HG02588 (cell line): ENCODE results near the gene TIMM10B.

ENCODE experiments used
- ATAC-seq: cut with Tn5 transposase; IDR thresholded peaks from one replicate; pipeline ENCODE4 v1.9.1; 2021; ENCODE audit warnings: mild to moderate bottlenecking, moderate library complexity; ENCODE audit not compliant: unreplicated experiment

TIMM10B gene

DNA sequence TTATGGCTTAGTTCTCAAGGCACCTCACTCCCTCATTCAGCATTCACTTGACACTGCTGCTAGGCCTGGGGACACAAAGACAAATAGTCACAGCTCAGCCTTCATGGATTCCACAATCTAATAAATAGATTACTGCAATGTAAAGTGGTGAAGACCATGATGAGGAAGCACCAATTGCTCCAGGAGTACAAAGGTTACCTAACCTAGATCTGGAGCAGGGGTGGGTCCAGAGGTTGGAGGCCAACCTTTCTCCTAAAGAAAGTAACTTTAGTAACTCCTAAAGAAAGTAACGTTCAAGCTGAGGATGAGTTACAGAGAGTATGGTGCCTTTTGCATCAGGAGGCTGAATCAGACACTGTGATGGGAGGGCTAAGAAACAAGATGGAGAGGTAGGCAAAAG is 11.7 kb upstream of the TIMM10B start:
- no peak for ATAC-seq

GRCh38 chr11:6472934-6473333 is 8.4 kb upstream of the TIMM10B start:
- no peak for ATAC-seq

DNA sequence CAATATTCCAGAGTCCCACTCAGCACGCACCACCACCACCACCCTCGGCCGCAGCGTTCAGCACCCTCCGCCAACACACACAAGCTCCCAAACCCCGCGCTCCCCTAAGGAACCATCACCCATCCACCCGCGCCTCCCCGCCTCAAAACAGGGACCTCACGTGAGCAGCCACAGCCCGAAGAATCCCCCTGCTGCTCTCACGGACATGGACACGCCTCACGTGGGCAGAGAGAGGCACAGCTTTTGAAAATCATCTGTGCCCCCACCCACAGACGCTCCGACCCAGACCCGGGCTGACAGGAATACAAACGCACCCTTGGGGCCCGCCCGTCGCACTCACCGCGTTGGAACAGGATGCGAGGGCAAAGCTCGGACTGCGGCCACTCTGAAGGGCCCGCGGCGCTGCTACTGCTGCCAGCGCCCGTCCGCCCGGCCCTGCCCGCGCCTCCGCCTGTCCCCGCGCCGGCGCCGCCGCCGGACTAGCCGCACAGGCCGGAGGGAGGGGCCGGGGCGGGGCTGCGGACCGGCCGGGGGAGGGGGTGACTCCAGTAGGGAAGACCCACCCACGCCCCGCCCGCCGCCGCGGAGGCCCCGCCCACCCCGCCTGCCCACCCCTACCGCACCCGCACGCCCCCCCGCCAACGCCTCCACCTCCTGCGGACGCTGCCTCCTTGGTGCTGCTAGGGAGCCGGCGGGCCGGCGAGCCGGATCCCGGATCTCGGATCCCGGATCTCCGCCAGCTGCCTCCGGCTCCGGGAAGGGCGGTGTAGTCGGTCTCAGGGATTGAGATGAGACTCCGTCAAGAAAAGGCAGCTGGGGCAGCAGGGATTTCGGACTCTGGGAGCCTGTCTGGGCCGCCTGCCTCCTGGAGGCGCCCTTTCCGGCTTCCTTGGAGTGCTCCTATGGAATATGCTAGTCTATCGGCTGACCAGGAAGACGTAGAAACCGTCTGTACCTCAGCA is 7.6 kb upstream of the TIMM10B start, which contains the start of gene TRIM3:
TRIM3 (minus strand) TSS at position 491 of the 962 bp plus-strand sequence. CDS start 8,246 bp downstream, outside the sequence.
- ATAC-seq = peak; percentile 64

- ATAC-seq = no peak
Observed at GRCh38 chr11:6474413-6474792, 6.9 kb upstream of the TIMM10B start.

GRCh38 chr11:6474806-6475500 is 6.3 kb upstream of the TIMM10B start:
- ATAC-seq = no peak

GRCh38 chr11:6475936-6476335 is 5.4 kb upstream of the TIMM10B start:
- ATAC-seq = no peak

DNA sequence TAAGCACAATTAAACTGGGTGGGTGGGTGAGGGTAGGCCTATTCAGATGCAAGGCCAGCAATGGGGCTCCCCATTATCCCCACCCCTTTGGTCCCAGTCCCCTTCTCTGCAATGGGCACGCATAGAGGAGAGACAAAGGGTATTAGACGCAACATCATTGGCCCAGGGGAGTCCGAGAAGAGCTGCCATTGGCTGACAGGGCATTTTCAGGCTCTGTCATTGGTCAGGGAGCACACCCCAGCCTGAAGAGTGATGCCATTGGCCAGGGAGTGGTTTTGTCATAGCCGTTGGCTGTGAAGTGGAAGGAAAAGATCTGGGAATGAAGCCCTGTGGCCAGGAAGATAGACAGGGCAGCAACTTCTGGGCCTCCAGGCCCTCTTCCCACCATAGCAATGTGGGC is 4.7 kb upstream of the TIMM10B start:
- ATAC-seq = no peak

DNA sequence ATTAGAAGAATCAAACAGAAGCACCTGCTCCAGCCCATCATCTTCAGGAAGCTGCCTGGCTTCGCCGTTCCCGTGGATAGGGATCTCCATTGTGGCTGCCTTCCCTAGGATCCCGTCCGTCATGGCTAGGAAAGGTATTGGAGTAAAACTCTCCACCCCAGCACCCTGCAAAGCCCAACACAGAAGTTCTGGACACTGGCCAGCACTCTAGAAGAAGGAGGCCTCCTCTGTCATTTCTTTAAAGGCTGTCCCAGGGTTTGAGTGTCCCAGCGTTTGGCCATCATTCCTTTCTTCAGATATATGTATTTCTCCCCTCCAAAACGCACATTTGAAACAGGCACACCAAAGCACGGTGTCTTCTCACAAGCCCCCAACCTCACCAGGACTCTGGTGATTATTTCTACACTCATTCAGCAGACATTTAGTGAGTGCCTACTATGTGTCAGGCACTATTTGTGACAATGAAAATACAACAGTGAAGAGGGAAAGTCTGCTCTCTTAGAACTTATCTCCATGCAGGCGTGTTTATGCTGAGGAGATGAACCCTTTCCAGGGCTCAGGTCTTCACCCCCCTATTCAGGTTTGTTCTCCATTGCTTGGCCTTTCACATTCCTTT is 894 bp upstream of the TIMM10B start:
- no peak for ATAC-seq

- no peak for ATAC-seq
Observed at GRCh38 chr11:6481924-6482275, 599 bp downstream of the TIMM10B start.

DNA sequence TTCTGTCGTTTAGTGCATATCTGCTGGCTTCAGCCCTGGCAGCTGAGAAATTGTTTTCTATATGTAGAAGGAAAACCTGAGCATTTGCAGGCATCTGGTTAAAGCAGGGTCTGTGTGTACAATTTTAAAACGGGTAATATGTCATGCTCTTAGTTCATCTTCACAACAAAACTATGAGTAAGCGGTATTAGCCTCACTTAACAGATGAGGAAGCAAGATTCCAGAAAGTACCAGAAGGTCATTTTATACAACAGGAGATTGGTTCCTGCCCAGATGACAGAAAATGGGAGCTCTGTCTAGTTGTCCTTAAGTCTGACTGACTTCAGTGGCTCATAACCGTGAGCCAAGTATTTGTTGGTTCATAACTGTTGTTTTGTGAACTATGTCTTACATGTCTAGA is 1.1 kb downstream of the TIMM10B start:
- ATAC-seq = no peak

DNA sequence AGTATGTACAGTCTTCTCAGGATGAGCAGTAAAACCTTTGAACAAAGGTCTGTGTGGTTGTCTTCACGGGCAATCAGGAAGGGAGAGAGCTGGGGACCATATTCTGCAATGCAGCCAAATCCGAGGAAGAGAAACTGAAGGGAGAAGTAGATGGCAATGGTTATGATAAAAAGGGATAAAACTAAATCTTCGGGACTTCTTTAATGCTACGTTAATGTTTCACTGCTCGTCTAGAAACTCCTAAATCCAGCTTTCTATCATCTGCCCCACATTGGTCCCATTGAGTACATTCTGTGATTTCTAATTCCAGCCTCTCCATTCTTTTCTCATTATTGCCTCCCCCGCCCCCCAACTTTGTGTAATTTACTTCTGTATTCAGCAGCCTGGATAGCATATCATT is 1.7 kb downstream of the TIMM10B start:
- ATAC-seq = no peak

DNA sequence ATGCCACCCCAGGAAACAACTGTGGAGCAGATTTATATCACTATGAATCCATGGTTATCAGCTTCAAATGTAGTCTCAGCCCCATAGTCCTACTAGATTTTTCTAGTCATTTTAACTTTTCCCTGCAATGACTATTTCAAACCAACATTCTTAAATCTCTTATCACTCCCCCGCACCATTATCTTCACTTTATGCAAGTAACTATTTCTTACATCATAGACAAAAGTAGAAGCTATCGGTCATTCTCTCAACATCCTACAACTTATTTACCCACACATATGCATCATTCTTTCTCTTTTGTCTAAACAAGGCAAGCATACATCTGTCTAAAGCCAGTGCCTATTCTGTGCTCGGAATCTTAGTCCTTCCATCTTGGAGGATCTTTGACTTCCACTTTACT is 4.4 kb downstream of the TIMM10B start:
- ATAC-seq = no peak

GRCh38 chr11:6486256-6486655 is 5.0 kb downstream of the TIMM10B start:
- no peak for ATAC-seq

DNA sequence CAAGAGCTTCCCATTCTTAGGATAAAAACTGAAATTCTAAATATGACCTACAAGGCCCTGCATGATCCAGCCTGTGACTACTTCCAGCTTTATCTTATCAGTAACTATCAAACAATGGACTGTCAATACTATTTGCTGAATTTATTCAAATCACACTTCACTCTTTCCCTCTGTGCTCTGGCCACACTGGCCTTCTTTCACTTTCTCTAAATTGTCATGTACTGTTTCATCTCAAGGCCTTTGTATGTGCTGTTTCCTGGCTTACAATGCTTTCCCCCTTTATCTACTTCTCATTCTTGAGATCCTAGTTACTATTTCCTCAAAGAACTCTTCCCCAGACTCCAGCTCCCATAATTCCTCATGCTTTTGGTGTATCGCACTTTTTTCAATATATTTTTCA is 5.6 kb downstream of the TIMM10B start:
- no peak for ATAC-seq

DNA sequence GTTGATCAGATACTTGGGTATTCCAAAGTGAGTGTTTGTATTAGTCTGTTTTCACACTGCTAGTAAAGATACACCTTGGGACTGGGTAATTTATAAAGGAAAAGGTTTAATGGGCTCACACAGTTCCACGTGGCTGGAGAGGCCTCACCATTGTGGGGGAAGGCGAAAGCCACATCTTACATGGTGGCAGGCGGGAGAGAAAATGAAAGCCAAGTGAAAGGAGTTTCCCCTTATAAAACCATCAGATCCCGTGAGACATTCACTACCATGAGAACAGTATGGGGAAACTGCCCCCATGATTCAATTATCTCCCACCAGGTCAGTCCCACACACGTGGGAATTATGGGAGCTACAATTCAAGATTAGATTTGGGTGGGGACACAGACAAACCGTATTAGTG is 7.0 kb downstream of the TIMM10B start:
- ATAC-seq = no peak

DNA sequence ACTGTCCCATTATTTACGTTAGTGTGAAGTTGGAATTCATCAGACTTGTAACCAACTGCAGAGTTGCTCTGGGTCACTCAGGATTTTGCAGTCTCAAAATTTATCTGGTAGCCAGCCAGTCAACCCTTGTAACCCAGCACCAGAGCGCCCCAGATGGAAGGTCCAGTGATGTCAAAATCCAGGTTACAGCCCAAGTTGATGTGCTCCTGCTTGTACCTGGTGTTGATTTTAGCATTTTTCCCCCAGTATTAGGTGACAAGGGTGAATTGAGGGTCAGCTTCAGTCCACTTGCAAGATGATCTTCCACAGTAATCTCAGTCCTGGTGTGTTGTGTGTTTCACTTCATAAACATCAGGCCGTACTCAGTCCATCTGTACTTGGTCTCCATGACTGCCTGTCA is 7.5 kb downstream of the TIMM10B start:
- ATAC-seq = no peak

DNA sequence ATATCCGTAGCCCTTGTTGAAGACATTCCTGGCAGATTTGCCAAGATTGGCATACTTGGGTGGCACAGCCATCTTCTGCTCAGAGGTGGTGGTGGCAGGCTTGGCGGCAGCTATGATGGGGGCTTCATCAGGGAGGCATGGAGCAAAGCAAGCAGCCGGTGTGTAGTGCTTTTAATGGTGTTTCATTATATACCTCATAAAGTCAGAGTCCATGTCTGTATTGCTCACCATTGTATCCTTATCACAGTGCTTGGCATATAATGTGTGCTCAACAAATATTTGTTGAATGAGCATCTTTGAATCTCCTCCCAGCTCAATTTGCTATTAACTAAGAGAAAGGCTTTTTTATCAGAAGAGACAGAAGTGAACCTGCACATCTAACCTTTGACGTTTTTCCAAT is 8.0 kb downstream of the TIMM10B start:
- no peak for ATAC-seq

- ATAC-seq = no peak
Observed at GRCh38 chr11:6497069-6497839, 16.0 kb downstream of the TIMM10B start, which contains the start of gene DNHD1. Gene DNHD1, plus strand, starts transcription at chr11:6497280. Its CDS starts 936 bp downstream, at chr11:6498216.

- no peak for ATAC-seq
Observed at GRCh38 chr11:6498121-6498520, 16.8 kb downstream of the TIMM10B start.

- ATAC-seq = no peak
Observed at GRCh38 chr11:6498544-6498943, 17.2 kb downstream of the TIMM10B start.

DNA sequence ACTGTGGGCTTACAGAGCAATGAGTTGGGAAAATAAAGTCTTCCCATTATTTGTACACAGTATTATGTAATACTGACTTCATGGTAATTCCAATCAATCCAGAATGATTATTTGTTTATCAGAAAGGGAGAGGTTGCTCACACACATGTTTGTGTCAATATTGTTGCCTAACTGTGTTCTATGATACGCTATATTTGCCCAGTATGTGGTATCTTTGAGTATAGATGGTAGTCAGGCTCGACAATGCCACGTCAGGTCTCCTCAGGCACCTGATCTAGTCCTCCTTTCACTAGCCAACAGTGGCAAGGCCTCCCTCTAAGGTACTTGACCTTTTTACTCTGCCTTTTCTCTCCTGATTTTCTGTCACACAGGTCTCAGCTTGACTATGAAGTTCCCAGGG is 21.1 kb downstream of the TIMM10B start:
- no peak for ATAC-seq
